A549 (cell line): ENCODE measurements around the gene COX19. TPM values are rescaled to one million over a fixed set of nuclear protein-coding genes. Genes with fewer than 3 reads are reported as not detected.
A peak's percentile ranks its signal among the peaks of the same experiment; 100 is the strongest.

Source experiments
- ATAC-seq, 2 experiments: fragments of 200-7000 bp in 1 of 2; fragments of >200 bp in 1 of 2; cut with Nextera tagmentation in 1 of 2; cut with Tn5 transposase in 1 of 2; 3 replicates each; pipeline versions ENCODE4 v1.8.0 to v1.9.1; 2018 to 2020; ENCODE audit warnings: mild to moderate bottlenecking in 1 of 2, moderate library complexity in 1 of 2
- CTCF ChIA-PET: fragments of 300-600 bp; sonication (Branson Sonifier 250); formaldehyde crosslinking; extraction: SDS; loops from one replicate; lab custom pipeline; 2021; ENCODE audit warnings: antibody characterized with exemption, inconsistent platforms; lab: Yijun Ruan, JAX
- POLR2A ChIA-PET: fragments of 350-600 bp; formaldehyde crosslinking; extraction: SDS; loops from one replicate; lab custom pipeline; 2021; ENCODE audit warnings: antibody characterized with exemption, inconsistent platforms; lab: Yijun Ruan, JAX
- DNase-seq, 2 experiments: peaks; one replicate each; pipeline versions ENCODE4 v3.0.0 to v3.0.0-alpha.2; 2011 to 2016; ENCODE audit warnings: low read depth in 1 of 2, low spot score in 1 of 2
- FAIRE-seq: peaks from 2 replicates; lab custom pipeline; 2011; peaks lifted over from hg19 to GRCh38; lab: Jason Lieb, UNC
- H3K27ac ChIP-seq, 2 experiments: fragments of >200 bp; sonication (Bioruptor Twin); formaldehyde crosslinking; 3 replicates each; pipeline ENCODE4 v1.5.1; 2016 to 2017
- H3K4me1 ChIP-seq: fragments of >200 bp; sonication (Bioruptor Twin); formaldehyde crosslinking; 3 replicates; pipeline ENCODE4 v1.6.1; 2016
- H3K4me2 ChIP-seq: fragments of >200 bp; sonication (Bioruptor Twin); formaldehyde crosslinking; 3 replicates; pipeline ENCODE4 v1.6.1; 2016
- H3K4me3 ChIP-seq: fragments of >200 bp; sonication (Bioruptor Twin); formaldehyde crosslinking; 3 replicates; pipeline ENCODE4 v1.5.1; 2016
- H3K9me3 ChIP-seq: fragments of >200 bp; sonication (Bioruptor Twin); formaldehyde crosslinking; 3 replicates; pipeline ENCODE4 v1.6.1; 2016
- BHLHE40 ChIP-seq: IDR thresholded peaks from 2 replicates; pipeline ENCODE4 v1.6.1; 2012; ENCODE audit warnings: low read depth, low read length, inconsistent platforms
- CBX2 ChIP-seq: fragments of 200-600 bp; sonication (generic); IDR thresholded peaks from 2 replicates; pipeline ENCODE4 v1.6.1; 2016; ENCODE audit warnings: low read depth, mild to moderate bottlenecking, borderline replicate concordance
- CEBPB ChIP-seq, 2 experiments: fragments of >200 bp in 1 of 2; sonication (Bioruptor Twin) in 1 of 2; formaldehyde crosslinking in 1 of 2; IDR thresholded peaks; 2 replicates each; pipeline ENCODE4 v1.6.1; 2012 to 2016
- CHD2 ChIP-seq: fragments of 150-350 bp; IDR thresholded peaks from 2 replicates; pipeline ENCODE4 v1.6.1; 2014; ENCODE audit warnings: low read length; ENCODE audit not compliant: partially characterized antibody
- E2F6 ChIP-seq: IDR thresholded peaks from 2 replicates; pipeline ENCODE4 v1.6.1; 2012; ENCODE audit warnings: low read depth, borderline replicate concordance
- ESRRA ChIP-seq: fragments of 150-350 bp; IDR thresholded peaks from 2 replicates; pipeline ENCODE4 v1.6.1; 2014; ENCODE audit warnings: mild to moderate bottlenecking, low read length, borderline replicate concordance
- GATA3 ChIP-seq: IDR thresholded peaks from 2 replicates; pipeline ENCODE4 v1.6.1; 2012; ENCODE audit warnings: borderline replicate concordance
- HDAC2 ChIP-seq: fragments of 200-600 bp; sonication (generic); IDR thresholded peaks from 2 replicates; pipeline ENCODE4 v1.6.1; 2016
- HES2 ChIP-seq: fragments of >200 bp; sonication (Bioruptor Twin); formaldehyde crosslinking; IDR thresholded peaks from 2 replicates; pipeline ENCODE4 v1.6.1; 2016
- HEYL ChIP-seq: fragments of 250-450 bp; sonication (Bioruptor Pico); IDR thresholded peaks from 2 replicates; pipeline ENCODE4 v1.8.0; 2021; ENCODE audit warnings: mild to moderate bottlenecking, moderate library complexity
- JUNB ChIP-seq: fragments of >200 bp; sonication (Bioruptor Twin); formaldehyde crosslinking; IDR thresholded peaks from 2 replicates; pipeline ENCODE4 v1.6.1; 2016
- KDM1A ChIP-seq: fragments of 200-600 bp; sonication (generic); IDR thresholded peaks from 2 replicates; pipeline ENCODE4 v1.6.1; 2016; ENCODE audit warnings: low read depth, mild to moderate bottlenecking
- MAX ChIP-seq: IDR thresholded peaks from 2 replicates; pipeline ENCODE4 v1.6.1; 2012
- MYC ChIP-seq: IDR thresholded peaks from 2 replicates; pipeline ENCODE4 v1.6.1; 2012; ENCODE audit warnings: mild to moderate bottlenecking, inconsistent platforms, low read length, improper control_type of control experiment, borderline replicate concordance
- PBX3 ChIP-seq: IDR thresholded peaks from 2 replicates; pipeline ENCODE4 v1.6.1; 2012
- RCOR1 ChIP-seq: fragments of 150-350 bp; IDR thresholded peaks from 2 replicates; pipeline ENCODE4 v1.6.1; 2014; ENCODE audit warnings: antibody characterized with exemption, low read length, low read depth
- RFX5 ChIP-seq: fragments of 450-650 bp; IDR thresholded peaks from 2 replicates; pipeline ENCODE4 v1.7.1; 2014; ENCODE audit warnings: antibody characterized with exemption, mild to moderate bottlenecking, moderate library complexity
- RNF2 ChIP-seq: fragments of 200-600 bp; sonication (generic); IDR thresholded peaks from 2 replicates; pipeline ENCODE4 v1.6.1; 2016; ENCODE audit warnings: low read depth, mild to moderate bottlenecking, antibody characterized with exemption, moderate library complexity, borderline replicate concordance
- ZFP36 ChIP-seq: fragments of 450-650 bp; IDR thresholded peaks from 2 replicates; pipeline ENCODE4 v1.6.1; 2014; ENCODE audit warnings: borderline replicate concordance; ENCODE audit not compliant: partially characterized antibody
- ZSCAN20 ChIP-seq: fragments of 250-450 bp; sonication (Bioruptor Pico); IDR thresholded peaks from 2 replicates; pipeline ENCODE4 v1.8.0; 2022; ENCODE audit warnings: mild to moderate bottlenecking, moderate library complexity
- WGBS: methylation state at CpG from one replicate; pipeline ENCODE4 v1.1.6; 2017; ENCODE audit errors: missing lambda C conversion rate; 5-methylcytosine and 5-hydroxymethylcytosine counted together
- polyA plus RNA-seq, 4 experiments: library from polyadenylated mRNA; depleted of rRNA in 3 of 4; stranded (reverse); fragments of >200 nt; fragmentation: RNase III in 1 of 4; extraction: RNeasy Plus Mini Kit Qiagen cat#74134 plus additional on column Dnase treatment in 1 of 4; gene quantifications; 2 replicates in 3 of 4; 3 replicates in 1 of 4; pipeline ENCODE4 v1.2.3, GENCODE V29; 2011 to 2017

The COX19 gene
- polyA plus RNA-seq, 2 of the 4 experiments (the other 2 are of a cell fraction), result 6.2 to 7.6 TPM

- peaks cover 3% of the 10 kb centered on the region; the same call in 1 of the 3 replicates for H3K4me1 ChIP-seq
- 67% methylated on average over 20 of the region's 20 CpGs for WGBS
- FAIRE-seq (no peak), DNase-seq (no peak), ATAC-seq (no peak)
- no peak overlapping the region for H3K4me3 ChIP-seq
- no peak overlapping the region for H3K4me2 ChIP-seq
- ChIA-PET CTCF (interaction anchor here (1.0 to 1.3 kb wide), 4 partner anchors 8 to 51 kb away, joined by 3 to 6 read pairs (median 3); no protein-coding TSS in a partner anchor), POLR2A (interaction anchor here (1.3 kb wide), 1 partner anchor 14 kb away, joined by 4 read pairs; no protein-coding TSS in a partner anchor)
- TF ChIP-seq ZSCAN20 (CRISPR knock-in tag) (no peak), CBX2 (no peak), GATA3 (no peak), MAX (no peak), RFX5 (no peak), HDAC2 (no peak), HEYL (CRISPR knock-in tag) (no peak), MYC (no peak), ESRRA (no peak), RNF2 (no peak)
- no peaks in the 10 kb centered on the region for H3K9me3 ChIP-seq
- H3K27ac ChIP-seq, result no peak overlapping the region
These were observed 16.1 kb downstream of the COX19 start for GRCh38 chr7:959271-959670.

GRCh38 chr7:958221-959200 lies 16.8 kb downstream of the COX19 start:
- Histone ChIP-seq H3K9me3 (no peaks in the 10 kb centered on the region), H3K4me3 (no peak overlapping the region), H3K27ac (no peak overlapping the region), H3K4me2 (no peak overlapping the region), H3K4me1 (peaks cover 3% of the 10 kb centered on the region; the same call in 1 of the 3 replicates)
- FAIRE-seq, result no peak
- ChIA-PET CTCF (interaction anchor here (2.1 to 4.0 kb wide), 2 partner anchors 34 to 50 kb away, joined by 8 to 33 read pairs; no protein-coding TSS in a partner anchor), POLR2A (no interaction called here)
- ATAC-seq, result no peak
- DNase-seq, result no peak
- TF ChIP-seq JUNB (no peak), HES2 (no peak)
- 57% methylated on average over 27 of the region's 36 CpGs for WGBS

GRCh38 chr7:957418-958220 lies 17.7 kb downstream of the COX19 start:
- POLR2A ChIA-PET, result no interaction called here
- TF ChIP-seq CEBPB (IDR thresholded peaks at IDR 0.05) (peak in 1 of 2 experiments; percentile 29; a peak in 1 of 4 replicates), BHLHE40 (no peak)
- no peaks in the 10 kb centered on the region for H3K9me3 ChIP-seq
- no peak for DNase-seq
- no peak overlapping the region for H3K4me2 ChIP-seq
- CTCF ChIA-PET, result interaction anchor here (0.8 to 4.0 kb wide), 3 partner anchors 24 to 49 kb away, joined by 3 to 33 read pairs (median 8); no protein-coding TSS in a partner anchor
- H3K4me3 ChIP-seq, result no peak overlapping the region
- ATAC-seq, result no peak
- H3K4me1 ChIP-seq, result peaks cover 3% of the 10 kb centered on the region; the same call in 1 of the 3 replicates
- no peak overlapping the region for H3K27ac ChIP-seq
- WGBS, result 80% methylated on average over 21 of the region's 32 CpGs
- FAIRE-seq, result no peak

- WGBS, result 69% methylated on average over 10 of the region's 10 CpGs
- no peak for ATAC-seq
- H3K27ac ChIP-seq, result no peak overlapping the region
- no peaks in the 10 kb centered on the region for H3K9me3 ChIP-seq
- POLR2A ChIA-PET, result interaction anchor here (1.4 kb wide), 1 partner anchor 19 kb away, joined by 8 read pairs; the partner anchor contains the start of gene COX19
- H3K4me3 ChIP-seq, result no peak overlapping the region
- TF ChIP-seq KDM1A, result no peak
- no peak for TF ChIP-seq CEBPB (IDR thresholded peaks at IDR 0.05)
- no peak for TF ChIP-seq HDAC2
- no peak for TF ChIP-seq HEYL (CRISPR knock-in tag)
- no peak for TF ChIP-seq E2F6
- no peak for TF ChIP-seq ZFP36
- no peak for TF ChIP-seq CHD2
- no peak for TF ChIP-seq PBX3
- no peak for TF ChIP-seq HES2
- TF ChIP-seq CBX2, result no peak
- TF ChIP-seq RCOR1, result no peak
- no peak for TF ChIP-seq MAX
- no peak for DNase-seq
- H3K4me2 ChIP-seq, result no peak overlapping the region
- H3K4me1 ChIP-seq, result peaks cover 3% of the 10 kb centered on the region; the same call in 1 of the 3 replicates
- FAIRE-seq, result no peak
- CTCF ChIA-PET, result interaction anchor here (0.7 to 4.0 kb wide), 6 partner anchors 9 to 85 kb away, joined by 3 to 33 read pairs (median 4); no protein-coding TSS in a partner anchor
These were observed 19.3 kb downstream of the COX19 start for GRCh38 chr7:956031-956430.
